Adrenal gland (tissue), 19 donors: Measurements from ENCODE around the gene SCYGR6. TPM values are rescaled to one million over a fixed set of nuclear protein-coding genes. Genes with fewer than 3 reads are reported as not detected.

Source experiments
- DNase-seq, 7 donors: peaks; one replicate each; pipeline ENCODE4 v3.0.0-alpha.2; 2019 to 2020
- H3K27ac ChIP-seq, 5 donors: fragments of 200-600 bp; sonication (generic) in 4 of 5; 1 replicate in 3 of 5; 2 replicates in 2 of 5; pipeline versions ENCODE4 v1.5.1 to v1.8.0; 2016 to 2020; ENCODE audit warnings: mild to moderate bottlenecking in 1 of 5
- H3K27me3 ChIP-seq: fragments of 200-600 bp; 2 replicates; pipeline ENCODE4 v1.8.0; 2021
- H3K36me3 ChIP-seq, 2 donors: fragments of 200-600 bp; replicated peaks in 1 of 2; 1 replicate in 1 of 2; 2 replicates in 1 of 2; pipeline versions ENCODE4 v1.5.1 to v1.8.0; 2018 to 2022
- H3K4me1 ChIP-seq, 2 donors: fragments of 200-600 bp; replicated peaks in 1 of 2; 1 replicate in 1 of 2; 2 replicates in 1 of 2; pipeline versions ENCODE4 v1.5.1 to v1.8.0; 2018 to 2021
- H3K4me3 ChIP-seq, 4 donors: fragments of 200-600 bp; sonication (generic) in 3 of 4; one replicate each; pipeline ENCODE4 v1.5.1; 2016 to 2018
- H3K9me3 ChIP-seq, 3 donors: fragments of 200-600 bp; sonication (generic) in 1 of 3; replicated peaks in 1 of 3; 1 replicate in 2 of 3; 2 replicates in 1 of 3; pipeline versions ENCODE4 v1.5.1 to v1.8.0; 2016 to 2021
- POLR2A ChIP-seq, 2 donors: fragments of 450-650 bp; IDR thresholded peaks; one replicate each; pipeline ENCODE4 v1.6.1; 2017; ENCODE audit warnings: antibody characterized with exemption in 2 of 2, mild to moderate bottlenecking in 2 of 2, moderate library complexity in 1 of 2
- WGBS, 4 donors: extraction: QIAGEN DNeasy Blood & Tissue Kit in 2 of 4; methylation state at CpG; one replicate each; pipeline versions ENCODE4 v1.1.5 to v1.1.7; 2013 to 2017; 5-methylcytosine and 5-hydroxymethylcytosine counted together
- intact Hi-C, 2 donors: fragments of 100-400 bp; cut with DNase I; formaldehyde crosslinking; loops; one replicate each; pipeline versions ENCODE4 v1.14.1 to v1.15.0; 2022 to 2023
- long read RNA-seq, 10 donors: library from polyadenylated mRNA in 3 of 10; unstranded in 2 of 10; stranded (forward) in 1 of 10; transcript quantifications; one replicate each; pipeline ENCODE4 v2.0.0 and lab custom pipeline, GENCODE V29; 2021 to 2026
- polyA plus RNA-seq, 3 donors: library from polyadenylated mRNA; stranded (reverse); fragments of 200-250 nt in 2 of 3; fragments of 350-450 nt in 1 of 3; fragmentation: Illumina TruSeq in 1 of 3; extraction: RNeasy Lipid Tissue Mini Kit (QIAGEN cat#74804) in 1 of 3; gene quantifications; one replicate each; pipeline ENCODE4 v1.2.3, GENCODE V29; 2013 to 2014
- total RNA-seq, 9 donors: library from RNA; depleted of rRNA in 4 of 9; stranded (reverse); fragments of >200 nt in 4 of 9; fragments of 120-200 nt in 1 of 9; fragmentation: NEBNext Ultra II Directional in 1 of 9; extraction: Animal tissue kit (Norgen Biotek cat#: 25700) in 1 of 9; gene quantifications; one replicate each; pipeline versions ENCODE4 v1.1.0 to v1.2.4, GENCODE V29; 2013 to 2023
- TF ChIP-seq, protein P1 (sequence below), 6 experiments: fragments of 450-650 bp in 4 of 6; fragments of 200-600 bp in 2 of 6; sonication (generic) in 1 of 6; IDR thresholded peaks; 1 replicate in 5 of 6; 2 replicates in 1 of 6; pipeline versions ENCODE4 v1.5.1 to v1.8.0; 2016 to 2021; ENCODE audit warnings: antibody characterized with exemption in 6 of 6, mild to moderate bottlenecking in 2 of 6, moderate library complexity in 1 of 6
- donor health status: healthy with polysubstance abuse.
- donor health status: Bipolar disorder and iron deficiency.
- donor health status: DM: yes; HTN: yes; CAD: no.
- donor health status: DM: no; HTN: no; CAD: no.
- donor health status: DM: no; HTN: no; CAD: no.
- donor health status: DM: yes; HTN: yes; CAD: no.

Gene SCYGR6, protein sequence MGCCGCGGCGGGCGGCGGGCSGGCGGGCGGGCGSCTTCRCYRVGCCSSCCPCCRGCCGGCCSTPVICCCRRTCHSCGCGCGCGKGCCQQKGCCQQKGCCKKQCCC
- total RNA-seq = not detected
- polyA plus RNA-seq = not detected
- long read RNA-seq, donor 1 = 0 reads
- long read RNA-seq, donor 2 = 0 reads
- long read RNA-seq, donor 3 = 0 reads
- long read RNA-seq, donor 4 = 0 reads
- long read RNA-seq, donor 5 = 0 reads
- long read RNA-seq, donor 6 = 0 reads
- long read RNA-seq, donor 7 = 0 reads
- long read RNA-seq, donor 8 = 0 reads
- long read RNA-seq, donor 9 = 0 reads
- long read RNA-seq, donor 10 = 0 reads

DNA sequence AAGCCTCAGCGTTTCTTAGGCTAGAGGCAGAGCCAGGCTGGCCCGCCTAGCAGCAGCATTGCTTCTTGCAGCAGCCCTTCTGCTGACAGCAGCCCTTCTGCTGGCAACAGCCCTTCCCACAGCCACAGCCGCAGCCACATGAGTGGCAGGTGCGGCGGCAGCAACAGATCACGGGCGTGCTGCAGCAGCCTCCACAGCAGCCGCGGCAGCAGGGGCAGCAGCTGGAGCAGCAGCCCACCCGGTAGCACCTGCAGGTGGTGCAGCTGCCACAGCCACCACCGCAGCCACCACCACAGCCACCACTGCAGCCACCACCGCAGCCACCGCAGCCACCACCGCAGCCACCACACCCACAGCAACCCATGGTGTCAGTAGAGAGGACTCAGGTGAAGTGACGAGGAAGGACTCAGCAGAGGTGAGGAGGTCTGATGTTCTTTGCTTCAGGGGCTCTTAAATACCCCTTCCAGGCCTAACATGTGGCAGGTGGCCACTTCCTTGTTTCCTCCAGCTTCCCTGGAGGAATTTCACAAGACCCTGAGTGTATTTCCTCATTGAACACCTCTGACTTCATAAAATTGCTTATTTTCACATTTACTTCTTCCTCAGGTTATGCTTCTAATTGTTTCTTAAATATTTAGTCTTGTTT, at the start of gene SCYGR6:
Gene SCYGR6 (minus strand): TSS at position 364 of the 646 bp plus-strand sequence. CDS start 0 bp downstream, at position 364.
- Histone ChIP-seq H3K4me1 (no peaks in the 10 kb centered on the region), H3K4me3 (no peak within 1 kb of the TSS), H3K36me3 (no peaks in the 10 kb centered on the region), H3K27me3 (peaks cover 5% of the 10 kb centered on the region), H3K27ac (no peak within 1 kb of the TSS), H3K9me3 (no peaks in the 10 kb centered on the region)
- no peak for DNase-seq
- 77 to 91% (median 88%) methylated on average over 3 to 15 of the region's 15 CpGs for WGBS, 4 donors
- TF ChIP-seq, protein P1, sequence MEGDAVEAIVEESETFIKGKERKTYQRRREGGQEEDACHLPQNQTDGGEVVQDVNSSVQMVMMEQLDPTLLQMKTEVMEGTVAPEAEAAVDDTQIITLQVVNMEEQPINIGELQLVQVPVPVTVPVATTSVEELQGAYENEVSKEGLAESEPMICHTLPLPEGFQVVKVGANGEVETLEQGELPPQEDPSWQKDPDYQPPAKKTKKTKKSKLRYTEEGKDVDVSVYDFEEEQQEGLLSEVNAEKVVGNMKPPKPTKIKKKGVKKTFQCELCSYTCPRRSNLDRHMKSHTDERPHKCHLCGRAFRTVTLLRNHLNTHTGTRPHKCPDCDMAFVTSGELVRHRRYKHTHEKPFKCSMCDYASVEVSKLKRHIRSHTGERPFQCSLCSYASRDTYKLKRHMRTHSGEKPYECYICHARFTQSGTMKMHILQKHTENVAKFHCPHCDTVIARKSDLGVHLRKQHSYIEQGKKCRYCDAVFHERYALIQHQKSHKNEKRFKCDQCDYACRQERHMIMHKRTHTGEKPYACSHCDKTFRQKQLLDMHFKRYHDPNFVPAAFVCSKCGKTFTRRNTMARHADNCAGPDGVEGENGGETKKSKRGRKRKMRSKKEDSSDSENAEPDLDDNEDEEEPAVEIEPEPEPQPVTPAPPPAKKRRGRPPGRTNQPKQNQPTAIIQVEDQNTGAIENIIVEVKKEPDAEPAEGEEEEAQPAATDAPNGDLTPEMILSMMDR (IDR thresholded peaks at IDR 0.05) = no peak
- TF ChIP-seq POLR2A (IDR thresholded peaks at IDR 0.05) = no peak
- intact Hi-C loops = no loop called here

DNA sequence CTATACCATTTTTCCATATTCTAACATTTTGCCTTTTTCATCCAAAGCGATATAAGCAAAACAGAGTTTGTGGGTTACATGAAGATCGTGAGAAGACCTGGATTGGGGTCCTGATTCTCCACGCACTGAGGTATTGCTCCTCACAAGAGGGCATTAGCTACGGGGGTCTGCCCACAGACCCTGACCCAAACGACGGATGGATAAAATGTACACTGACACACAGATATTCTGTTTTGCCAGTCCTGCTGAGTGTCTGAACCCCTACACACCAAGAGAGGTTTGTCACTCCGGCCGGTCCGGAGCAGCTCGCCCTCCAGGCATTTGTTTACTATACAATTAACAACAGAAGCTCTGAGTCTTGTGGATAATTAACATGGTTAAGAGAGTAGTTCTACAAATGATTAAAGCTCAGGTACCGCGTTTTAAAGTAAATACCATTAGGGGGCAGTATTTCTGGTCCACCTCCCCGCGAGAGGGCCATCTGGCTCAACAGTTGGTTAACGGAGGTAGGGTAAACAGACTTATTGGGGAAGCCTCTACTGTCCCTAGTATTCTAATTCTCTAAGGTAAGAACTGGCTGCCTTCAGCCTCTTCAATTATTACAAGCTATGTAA, 49.6 kb upstream of the SCYGR6 start:
- WGBS, 4 donors = 60 to 68% (median 64%) methylated on average over 15 of the region's 15 CpGs
- intact Hi-C loops = no loop called here
- Histone ChIP-seq H3K36me3 (no peaks in the 10 kb centered on the region), H3K27me3 (no peaks in the 10 kb centered on the region), H3K27ac (no peak overlapping the region), H3K4me3 (no peak overlapping the region), H3K4me1 (no peaks in the 10 kb centered on the region), H3K9me3 (no peaks in the 10 kb centered on the region)
- TF ChIP-seq, protein P1 (IDR thresholded peaks at IDR 0.05) = no peak
- no peak for TF ChIP-seq POLR2A (IDR thresholded peaks at IDR 0.05)
- no peak for DNase-seq

DNA sequence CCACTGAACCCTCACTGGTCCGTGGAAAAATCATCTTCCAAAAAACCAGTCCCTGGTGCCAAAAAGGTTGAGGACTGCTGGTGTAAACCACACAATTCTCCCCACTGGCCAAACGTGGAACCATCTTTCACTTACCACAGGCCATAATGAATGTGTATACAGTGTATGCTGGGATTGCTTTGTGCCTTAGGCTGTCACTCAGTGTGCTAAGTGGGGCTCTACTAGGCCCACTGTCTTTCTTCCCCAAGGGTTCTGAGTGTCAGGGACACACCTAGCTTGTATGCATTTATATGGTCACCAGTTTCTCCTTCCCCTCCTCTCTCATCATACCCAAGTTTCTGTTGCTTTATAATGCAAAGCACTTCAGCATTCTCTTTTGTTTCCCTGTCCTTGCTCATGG, 48.4 kb upstream of the SCYGR6 start:
- Histone ChIP-seq H3K27ac (no peak overlapping the region), H3K4me3 (no peak overlapping the region), H3K9me3 (no peaks in the 10 kb centered on the region), H3K4me1 (no peaks in the 10 kb centered on the region), H3K27me3 (no peaks in the 10 kb centered on the region), H3K36me3 (no peaks in the 10 kb centered on the region)
- TF ChIP-seq, protein P1 (IDR thresholded peaks at IDR 0.05) = no peak
- TF ChIP-seq POLR2A (IDR thresholded peaks at IDR 0.05) = no peak
- 59 to 63% (median 61%) methylated on average over 2 of the region's 2 CpGs for WGBS, 4 donors
- intact Hi-C loops = no loop called here
- no peak for DNase-seq

DNA sequence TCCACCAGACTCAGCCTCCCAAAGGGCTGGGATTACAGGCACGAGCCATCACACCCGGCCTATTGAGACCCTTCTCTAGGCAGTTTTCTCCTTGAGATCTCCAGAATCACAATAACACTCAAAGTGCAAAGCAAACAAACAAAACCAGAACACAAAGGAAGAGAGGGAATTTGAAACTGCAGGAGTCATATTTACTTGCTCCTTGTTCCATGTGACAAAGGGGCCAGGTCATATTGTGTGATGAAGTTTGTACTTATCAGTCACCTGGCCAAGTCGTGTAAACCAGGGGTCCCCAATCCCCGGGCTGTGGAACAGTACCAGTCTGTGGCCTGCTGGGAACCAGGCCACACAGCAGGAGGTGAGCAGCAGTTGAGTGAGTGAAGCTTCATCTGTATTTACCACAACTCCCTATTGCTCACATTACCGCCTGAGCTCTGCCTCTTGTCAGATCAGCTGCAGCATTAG, 47.7 kb upstream of the SCYGR6 start:
- Histone ChIP-seq H3K4me1 (no peaks in the 10 kb centered on the region), H3K27ac (no peak overlapping the region), H3K36me3 (no peaks in the 10 kb centered on the region), H3K4me3 (no peak overlapping the region), H3K27me3 (no peaks in the 10 kb centered on the region), H3K9me3 (no peaks in the 10 kb centered on the region)
- TF ChIP-seq POLR2A (IDR thresholded peaks at IDR 0.05) = no peak
- TF ChIP-seq, protein P1 (IDR thresholded peaks at IDR 0.05) = no peak
- intact Hi-C loops = no loop called here
- peak in 1 of 7 donors; percentile 24 for DNase-seq
- WGBS, 4 donors = 82 to 88% (median 85%) methylated on average over 4 to 5 of the region's 5 CpGs
